ENCODE data around the gene FRMPD4.

FRMPD4 gene

GRCh38 chrX:12672367-12673106 lies 534.3 kb downstream of the FRMPD4 start:
- DNase-seq (ENCODE audit: low spot score): no peak

GRCh38 chrX:12673487-12673886 lies 535.2 kb downstream of the FRMPD4 start:
- no peak for DNase-seq (ENCODE audit: low spot score)

GRCh38 chrX:12679522-12679921 lies 541.2 kb downstream of the FRMPD4 start:
- no peak for DNase-seq (ENCODE audit: low spot score)

GRCh38 chrX:12681047-12681446 lies 542.8 kb downstream of the FRMPD4 start:
- no peak for DNase-seq (ENCODE audit: low spot score)

GRCh38 chrX:12685541-12685940 lies 547.3 kb downstream of the FRMPD4 start:
- DNase-seq (ENCODE audit: low spot score): no peak

GRCh38 chrX:12686331-12686730 lies 548.1 kb downstream of the FRMPD4 start:
- DNase-seq (ENCODE audit: low spot score): no peak

GRCh38 chrX:12690646-12691045 lies 552.4 kb downstream of the FRMPD4 start:
- DNase-seq (ENCODE audit: low spot score): no peak

- DNase-seq (ENCODE audit: low spot score): no peak
Measured at GRCh38 chrX:12693754-12694153, 555.5 kb downstream of the FRMPD4 start.

- DNase-seq (ENCODE audit: low spot score): no peak
Measured at GRCh38 chrX:12700745-12701144, 562.5 kb downstream of the FRMPD4 start.

GRCh38 chrX:12701628-12702027 lies 563.4 kb downstream of the FRMPD4 start:
- no peak for DNase-seq (ENCODE audit: low spot score)

- DNase-seq (ENCODE audit: low spot score): no peak
Measured at GRCh38 chrX:12702509-12703091, 564.3 kb downstream of the FRMPD4 start.

- no peak for DNase-seq (ENCODE audit: low spot score)
Measured at GRCh38 chrX:12704706-12705105, 566.4 kb downstream of the FRMPD4 start.

GRCh38 chrX:12709047-12709446 lies 570.8 kb downstream of the FRMPD4 start:
- no peak for DNase-seq (ENCODE audit: low spot score)

GRCh38 chrX:12711435-12712040 lies 573.3 kb downstream of the FRMPD4 start:
- no peak for DNase-seq (ENCODE audit: low spot score)

- no peak for DNase-seq (ENCODE audit: low spot score)
Measured at GRCh38 chrX:12716574-12716973, 578.3 kb downstream of the FRMPD4 start.

GRCh38 chrX:12719837-12720236 lies 581.6 kb downstream of the FRMPD4 start:
- DNase-seq (ENCODE audit: low spot score): no peak

- DNase-seq (ENCODE audit: low spot score): no peak
Measured at GRCh38 chrX:12721042-12721441, 582.8 kb downstream of the FRMPD4 start.

GRCh38 chrX:12722314-12722713 lies 584.0 kb downstream of the FRMPD4 start:
- DNase-seq (ENCODE audit: low spot score): no peak

- DNase-seq (ENCODE audit: low spot score): no peak
Measured at GRCh38 chrX:12741416-12741815, 603.1 kb downstream of the FRMPD4 start.

GRCh38 chrX:12747433-12747832 lies 609.2 kb downstream of the FRMPD4 start:
- no peak for DNase-seq (ENCODE audit: low spot score)

GRCh38 chrX:12751887-12752286 lies 613.6 kb downstream of the FRMPD4 start:
- no peak for DNase-seq (ENCODE audit: low spot score)

GRCh38 chrX:12753366-12753765 lies 615.1 kb downstream of the FRMPD4 start:
- no peak for DNase-seq (ENCODE audit: low spot score)

- no peak for DNase-seq (ENCODE audit: low spot score)
Measured at GRCh38 chrX:12758291-12758690, 620.0 kb downstream of the FRMPD4 start.

- no peak for DNase-seq (ENCODE audit: low spot score)
Measured at GRCh38 chrX:12767856-12768255, 629.6 kb downstream of the FRMPD4 start.
